Measurements from ENCODE around the gene SLC16A8. TPM values are rescaled to one million over a fixed set of nuclear protein-coding genes. Genes with fewer than 3 reads are reported as not detected.

Gene SLC16A8
- total RNA-seq, 1 experiment from 2014 or later = not detected

DNA sequence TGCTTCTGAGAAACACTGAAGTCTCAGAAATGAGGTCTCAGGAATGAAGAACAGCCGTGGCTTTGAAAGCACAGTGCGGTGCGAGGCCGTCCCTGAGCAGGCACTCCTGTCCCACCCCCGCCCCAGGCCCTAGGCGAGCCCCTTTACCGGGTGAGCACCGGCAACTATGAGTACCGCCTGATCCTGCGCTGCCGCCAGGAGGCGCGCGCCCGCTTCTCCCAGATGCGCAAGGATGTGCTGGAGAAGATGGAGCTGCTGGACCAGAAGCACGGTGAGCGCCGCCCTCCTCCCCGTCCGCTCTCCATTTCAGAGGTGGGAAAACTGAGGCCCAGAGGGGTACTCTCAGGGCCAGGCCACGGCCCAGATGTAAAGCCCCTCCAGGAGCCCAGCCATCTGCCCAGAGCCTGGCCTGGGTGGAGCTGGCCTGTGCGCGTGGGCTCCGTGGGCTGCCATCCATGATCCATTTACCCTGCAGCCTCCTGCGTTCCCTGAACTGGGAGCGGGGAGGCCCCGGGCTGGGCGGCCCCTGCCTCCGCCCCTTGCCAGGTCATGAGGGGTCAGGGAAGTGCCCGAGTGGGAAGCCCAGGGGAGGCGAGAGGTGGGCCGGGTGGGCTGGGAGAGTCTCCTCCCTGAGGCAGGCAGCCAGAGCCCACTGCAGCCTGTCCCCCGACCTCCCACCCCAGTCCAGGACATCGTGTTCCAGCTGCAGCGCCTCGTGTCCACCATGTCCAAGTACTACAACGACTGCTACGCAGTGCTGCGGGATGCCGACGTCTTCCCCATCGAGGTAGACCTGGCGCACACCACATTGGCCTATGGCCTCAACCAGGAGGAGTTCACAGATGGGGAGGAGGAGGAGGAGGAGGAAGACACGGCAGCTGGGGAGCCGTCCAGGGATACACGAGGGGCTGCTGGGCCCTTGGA lies 9.5 kb downstream of the SLC16A8 start:
- no peak for DNase-seq (ENCODE audit: low read depth)

DNA sequence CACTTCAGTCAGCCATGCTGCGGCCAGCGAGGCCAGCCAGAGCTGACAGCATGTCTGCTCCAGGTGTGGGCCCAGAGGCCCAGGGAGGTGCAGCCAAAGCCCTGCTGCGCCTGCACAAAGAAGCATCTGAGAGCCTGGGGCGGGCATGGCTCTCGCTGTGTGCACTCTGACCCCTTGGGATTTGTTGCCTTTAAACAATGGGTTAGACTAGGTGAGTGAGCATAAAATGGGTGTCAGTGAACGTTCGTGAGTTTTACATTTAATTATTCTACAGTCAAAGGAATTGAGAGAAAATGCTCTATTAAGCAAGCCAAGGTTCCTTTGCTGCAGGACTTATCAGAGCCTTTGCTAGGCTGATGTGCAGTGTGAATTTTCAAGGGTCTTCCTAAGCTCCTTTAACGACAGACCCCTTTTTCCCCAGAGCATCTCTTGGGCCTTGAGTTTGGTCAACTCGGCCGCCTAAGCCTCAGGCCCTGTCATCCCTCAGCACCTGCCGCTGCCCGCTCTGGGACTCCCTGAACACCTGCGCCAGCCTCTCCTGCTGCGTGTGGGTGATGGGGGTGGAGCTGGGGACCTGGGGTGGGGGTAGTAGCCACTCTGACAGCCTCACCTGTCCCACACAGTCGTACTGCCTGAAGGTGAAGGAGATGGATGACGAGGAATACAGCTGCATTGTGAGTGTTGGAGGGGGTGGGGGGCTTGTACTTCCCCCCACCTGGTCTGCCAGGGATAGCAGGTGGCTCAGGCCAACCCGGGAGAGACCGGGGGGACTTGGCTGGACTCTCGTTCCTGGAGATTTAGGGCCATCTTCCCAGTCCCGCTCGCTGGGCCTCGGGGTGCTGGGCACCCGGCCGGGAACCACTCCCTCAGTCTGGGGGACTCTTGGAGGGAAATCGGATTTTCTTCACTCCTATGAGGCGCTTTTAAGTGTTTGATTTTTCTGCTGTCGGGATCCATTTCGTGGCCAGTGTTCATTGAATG lies 10.5 kb downstream of the SLC16A8 start:
- no peak for DNase-seq (ENCODE audit: low read depth)

DNA sequence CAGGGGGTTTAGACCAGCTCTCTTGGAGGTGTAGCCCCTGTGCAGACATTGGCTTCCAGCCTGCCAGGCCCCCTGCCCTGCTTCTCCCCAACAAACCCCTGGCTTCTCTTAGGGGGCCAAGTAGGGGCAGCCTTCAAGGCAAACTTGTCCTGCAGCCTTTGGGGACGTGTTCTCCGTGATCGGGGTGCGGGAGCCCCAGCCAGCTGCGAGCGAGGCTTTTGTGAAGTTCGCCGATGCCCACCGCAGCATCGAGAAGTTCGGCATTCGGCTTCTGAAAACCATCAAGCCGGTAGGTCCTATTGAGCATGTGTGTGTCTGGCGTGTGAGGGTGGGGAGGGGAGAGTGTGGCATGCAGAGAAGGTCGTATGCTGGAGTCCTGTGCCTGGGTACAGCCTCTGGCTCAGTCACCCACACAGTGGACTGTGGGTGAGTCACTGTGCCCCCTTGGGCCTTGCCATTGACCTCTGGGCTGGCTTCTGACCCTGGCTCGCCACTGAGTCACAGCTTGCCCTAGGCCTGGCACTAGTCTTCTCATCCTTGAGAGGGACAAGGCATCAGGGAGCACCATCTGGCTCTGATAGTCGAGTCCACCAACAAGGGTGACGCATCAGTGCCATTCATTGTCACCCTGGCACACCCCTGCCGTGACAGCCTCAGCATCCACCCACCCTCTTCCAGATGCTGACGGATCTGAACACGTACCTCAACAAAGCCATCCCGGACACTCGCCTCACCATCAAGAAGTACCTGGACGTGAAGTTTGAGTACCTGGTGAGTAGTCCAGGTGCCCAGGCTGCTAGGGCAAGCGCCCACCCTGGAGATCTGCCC lies 11.4 kb downstream of the SLC16A8 start:
- no peak for DNase-seq (ENCODE audit: low read depth)

DNA sequence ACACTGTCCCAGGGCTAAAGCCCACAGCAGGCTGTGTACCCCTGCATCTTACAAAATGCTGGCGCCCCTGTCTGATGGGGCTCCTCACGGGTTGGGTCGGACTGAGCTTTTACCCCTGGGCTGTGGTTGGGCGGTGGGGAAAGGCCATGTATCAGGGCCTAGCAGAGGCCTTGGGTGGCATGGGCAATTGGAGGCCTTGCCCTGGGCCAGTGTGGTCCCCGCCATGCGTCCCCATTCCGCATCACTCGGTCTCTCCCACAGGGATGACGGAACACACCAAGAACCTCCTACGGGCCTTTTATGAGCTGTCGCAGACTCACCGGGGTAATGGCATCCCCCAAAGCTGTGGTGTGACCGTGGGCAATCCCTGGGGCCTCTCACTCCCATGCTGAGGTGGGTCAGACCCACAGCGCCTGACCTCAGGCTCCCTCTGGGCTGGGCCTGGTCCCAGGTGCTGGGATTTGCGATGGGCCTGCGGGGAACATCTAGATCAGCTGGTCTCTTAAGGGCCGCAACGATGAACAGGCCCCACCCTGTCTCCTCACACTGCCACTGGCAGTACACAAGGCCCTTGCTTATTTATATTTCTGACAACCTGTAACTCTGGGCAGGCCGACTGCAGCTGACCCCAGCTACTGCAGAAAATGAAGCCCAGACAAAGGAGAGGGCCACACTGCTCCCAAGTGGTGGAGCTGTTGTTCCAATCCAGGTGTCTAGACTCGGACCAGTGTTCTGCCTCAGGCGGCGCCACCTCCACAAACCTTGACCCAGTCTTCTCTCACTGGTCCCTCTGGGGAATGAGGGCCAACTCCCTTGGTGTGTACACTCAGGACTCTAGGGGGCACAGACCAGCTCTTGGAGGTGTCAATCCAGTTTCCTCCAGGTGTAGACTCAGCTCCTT lies 12.3 kb downstream of the SLC16A8 start:
- no peak for DNase-seq (ENCODE audit: low read depth)

- DNase-seq (ENCODE audit: low read depth) = no peak
These were observed 13.6 kb downstream of the SLC16A8 start for GRCh38 chr22:38070250-38070921.

- DNase-seq (ENCODE audit: low read depth) = no peak
These were observed 14.4 kb downstream of the SLC16A8 start for GRCh38 chr22:38069372-38070249.

DNA sequence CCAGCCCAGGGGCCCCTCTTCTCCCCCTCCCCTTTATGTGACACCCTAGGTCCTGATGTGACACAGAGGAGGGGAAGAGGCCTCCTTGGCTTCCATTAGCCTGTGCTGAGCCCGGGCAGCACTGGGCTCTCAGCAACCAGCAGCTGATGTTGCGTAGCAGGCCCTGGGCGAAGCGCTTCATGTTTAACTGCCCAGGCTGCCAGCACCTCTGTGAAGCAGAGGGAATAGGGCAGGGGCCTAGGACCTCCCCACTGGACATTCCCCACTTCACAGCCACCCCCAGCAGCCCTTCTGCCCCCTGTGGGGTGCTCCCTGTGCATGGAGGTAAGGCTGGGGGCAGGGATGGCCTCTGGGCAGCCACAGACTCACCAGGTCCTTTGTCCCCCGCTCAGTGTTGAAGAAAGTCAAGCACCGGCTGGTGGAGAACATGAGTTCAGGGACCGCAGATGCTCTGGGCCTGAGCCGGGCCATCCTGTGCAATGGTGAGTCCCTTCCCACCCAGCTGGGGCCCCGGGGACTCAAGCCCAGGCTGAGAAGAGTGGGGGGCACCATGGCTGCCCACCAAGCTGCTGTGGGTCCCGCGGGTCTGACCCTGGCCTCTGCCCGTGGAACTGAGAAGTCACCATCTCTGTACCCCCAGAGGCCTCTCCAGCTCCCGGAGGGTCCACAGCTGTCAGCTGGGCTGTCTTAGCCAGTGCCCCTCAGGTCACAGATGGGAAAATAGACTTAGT lies 15.2 kb downstream of the SLC16A8 start:
- DNase-seq (ENCODE audit: low read depth) = no peak

- DNase-seq (ENCODE audit: low read depth) = no peak
These were observed 16.1 kb downstream of the SLC16A8 start for GRCh38 chr22:38067761-38068360.

DNA sequence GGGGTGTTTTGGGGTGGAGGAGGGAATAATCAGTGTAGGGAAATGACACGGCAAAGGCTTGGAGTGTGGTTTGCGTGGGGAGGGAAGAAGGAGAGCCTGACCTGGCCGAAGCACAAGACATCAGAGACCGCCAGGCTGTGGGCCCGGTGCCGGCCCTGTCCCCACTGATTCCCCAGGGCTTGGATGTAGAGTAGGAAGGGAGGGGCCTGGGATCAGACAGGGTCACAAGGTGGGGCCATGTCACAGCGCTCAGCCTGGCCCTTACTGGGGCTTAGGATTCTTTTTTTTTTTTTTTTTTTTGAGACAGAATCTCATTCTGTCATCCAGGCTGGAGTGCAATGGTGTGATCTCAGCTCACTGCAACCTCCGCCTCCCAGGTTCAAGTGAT lies 17.0 kb downstream of the SLC16A8 start:
- DNase-seq (ENCODE audit: low read depth) = no peak

GRCh38 chr22:38066381-38067027 lies 17.5 kb downstream of the SLC16A8 start:
- DNase-seq (ENCODE audit: low read depth) = no peak

- no peak for DNase-seq (ENCODE audit: low read depth)
These were observed 18.4 kb downstream of the SLC16A8 start for GRCh38 chr22:38065539-38065938.

- DNase-seq (ENCODE audit: low read depth) = no peak
These were observed 21.2 kb downstream of the SLC16A8 start for GRCh38 chr22:38062791-38063190.

DNA sequence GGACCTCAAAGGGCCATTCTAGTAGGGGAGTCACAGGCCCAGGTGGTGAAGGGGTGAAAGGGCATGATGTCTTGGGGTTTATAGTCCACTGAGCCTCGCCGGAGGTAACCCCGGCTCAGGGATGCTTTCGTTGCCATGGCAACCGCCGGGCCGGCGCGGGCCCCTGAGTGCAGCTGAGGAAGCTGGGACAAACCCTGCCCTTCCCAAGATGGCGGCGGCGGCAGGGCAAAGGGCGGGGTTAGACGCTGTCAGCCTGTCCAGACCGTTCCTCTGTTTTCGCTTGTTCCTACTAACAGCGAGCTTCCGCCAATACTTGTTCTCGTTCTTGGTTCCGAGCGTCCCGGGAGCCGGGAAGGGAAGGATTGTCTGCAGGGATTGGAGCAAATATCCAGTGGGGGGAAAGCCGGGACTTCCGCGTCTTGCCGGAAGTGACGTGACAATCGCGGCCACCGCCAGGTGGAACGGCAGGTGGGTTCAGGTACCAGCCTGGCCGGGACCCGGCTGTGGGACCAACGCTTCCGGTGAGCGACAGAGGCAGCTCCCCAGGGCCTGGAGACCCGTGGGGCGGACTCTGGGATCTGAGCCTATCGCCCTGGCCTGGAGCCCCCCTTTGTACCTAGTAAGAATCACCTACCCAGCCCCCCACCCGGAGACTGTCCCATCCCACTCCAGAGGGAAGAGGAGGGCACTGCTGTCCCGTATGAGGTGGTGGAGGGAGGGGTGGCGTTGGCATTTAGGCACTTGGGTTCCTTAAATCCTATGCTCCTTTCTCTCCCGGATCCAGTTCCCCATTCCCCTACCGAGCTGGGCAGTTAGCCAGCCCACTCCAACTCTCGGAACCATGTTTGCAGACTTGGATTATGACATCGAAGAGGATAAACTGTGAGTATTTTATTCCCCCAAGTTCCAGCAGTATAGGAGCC lies 26.8 kb downstream of the SLC16A8 start, which contains the start of gene PICK1:
Gene PICK1 (plus strand): TSS at position 436 of the 923 bp plus-strand sequence. CDS start 406 bp downstream, at position 842.
- peak; percentile 90 for DNase-seq (ENCODE audit: low read depth)

DNA sequence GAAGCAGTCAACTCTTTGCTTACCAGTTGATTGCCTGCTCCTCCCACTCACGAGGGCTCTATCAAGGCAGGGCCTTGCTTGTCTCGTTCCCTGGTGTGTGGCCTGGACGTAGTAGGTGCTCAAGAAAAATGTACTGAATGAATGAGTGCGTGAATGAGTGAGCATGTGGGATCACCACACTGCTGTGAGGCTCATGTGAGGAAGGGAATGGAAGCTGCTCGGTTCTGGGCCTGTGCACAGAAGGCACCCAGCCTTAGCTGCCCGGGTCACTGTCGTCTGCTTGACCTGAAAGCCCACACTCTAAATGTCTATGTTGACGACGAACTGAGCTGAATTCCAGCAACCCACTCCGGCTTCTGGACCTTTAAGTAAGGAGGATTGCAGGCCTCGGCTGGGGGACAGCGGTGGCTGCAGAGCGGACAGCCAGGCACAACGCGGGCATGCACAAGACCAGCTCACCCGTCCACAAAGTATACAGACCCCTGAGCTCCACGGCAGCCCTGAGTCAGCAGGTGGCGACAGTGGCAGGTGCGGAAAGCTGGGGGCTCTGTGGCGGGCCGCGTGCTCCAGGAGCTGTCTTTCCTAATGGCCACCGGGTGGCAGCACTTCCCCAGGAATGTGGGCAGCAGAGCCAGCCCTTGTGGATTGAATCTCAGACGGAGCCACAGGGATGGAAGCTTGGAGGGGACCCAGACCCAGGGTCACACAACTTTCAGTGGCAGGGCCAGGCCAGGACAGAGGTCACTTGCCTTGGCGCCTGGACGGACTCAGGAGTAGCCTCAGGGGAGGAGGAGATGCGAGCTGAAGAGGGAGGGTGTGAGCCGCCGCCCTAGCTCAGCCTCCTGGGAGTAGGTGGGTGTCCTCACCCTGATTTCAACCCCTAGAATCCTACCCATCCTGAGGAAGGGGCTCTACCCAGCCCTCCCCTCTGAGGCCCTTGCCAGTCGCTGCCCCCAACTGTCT lies 31.8 kb downstream of the SLC16A8 start:
- DNase-seq (ENCODE audit: low read depth) = peak; percentile 68
